K562 (cell line): Measurements from ENCODE around the gene SPRY4. TPM values are rescaled to one million over a fixed set of nuclear protein-coding genes. Genes with fewer than 3 reads are reported as not detected.

Experiments
- ARID2 ChIP-seq: fragments of 450-650 bp; IDR thresholded peaks from 2 replicates; pipeline ENCODE4 v1.6.1; 2017; ENCODE audit warnings: antibody characterized with exemption, mild to moderate bottlenecking
- BCL6 ChIP-seq: fragments of 250-450 bp; sonication (Bioruptor Pico); IDR thresholded peaks from 2 replicates; pipeline ENCODE4 v1.4.0; 2020
- CBX5 ChIP-seq: IDR thresholded peaks from 2 replicates; pipeline ENCODE4 v1.6.1; 2014; ENCODE audit warnings: low read depth, borderline replicate concordance
- EP400 ChIP-seq: fragments of 450-650 bp; IDR thresholded peaks from 2 replicates; pipeline ENCODE4 v1.6.1; 2017; ENCODE audit warnings: antibody characterized with exemption, mild to moderate bottlenecking, moderate library complexity
- GABPA ChIP-seq: fragments of 200-800 bp; sonication (Bioruptor generic); conservative IDR thresholded peaks from 2 replicates; pipeline ENCODE4 v1.6.1; 2016; ENCODE audit warnings: low read depth, missing genetic modification characterization, missing compliant biosample characterization
- GATA2 ChIP-seq: sonication (generic); formaldehyde crosslinking; IDR thresholded peaks from 2 replicates; pipeline ENCODE4 v1.4.0; 2020; ENCODE audit warnings: mild to moderate bottlenecking, missing genetic modification reagents
- IFI16 ChIP-seq: fragments of 250-450 bp; sonication (Bioruptor Pico); IDR thresholded peaks from 2 replicates; pipeline ENCODE4 v2.1.2; 2022; ENCODE audit warnings: mild to moderate bottlenecking, inconsistent platforms
- MCM2 ChIP-seq: fragments of 450-650 bp; IDR thresholded peaks from 2 replicates; pipeline ENCODE4 v1.6.1; 2017; ENCODE audit warnings: low read depth, mild to moderate bottlenecking
- MEF2D ChIP-seq: conservative IDR thresholded peaks from 2 replicates; pipeline ENCODE4 v1.6.1; 2016; ENCODE audit warnings: low read depth, missing genetic modification characterization, missing compliant biosample characterization
- NEUROD1 ChIP-seq: fragments of 150-350 bp; IDR thresholded peaks from 2 replicates; pipeline ENCODE4 v1.6.1; 2014; ENCODE audit warnings: borderline replicate concordance, low read length, low read depth; ENCODE audit not compliant: partially characterized antibody
- PML ChIP-seq: IDR thresholded peaks from 2 replicates; pipeline ENCODE4 v1.6.1; 2012; ENCODE audit warnings: low read length, inconsistent platforms
- RFX5 ChIP-seq: IDR thresholded peaks from 2 replicates; pipeline ENCODE4 v1.6.1; 2011; ENCODE audit warnings: low read depth, mild to moderate bottlenecking, improper control_type of control experiment, low read length
- SREBF2 ChIP-seq: sonication (generic); formaldehyde crosslinking; IDR thresholded peaks from 2 replicates; pipeline ENCODE4 v1.4.0; 2020; ENCODE audit warnings: mild to moderate bottlenecking, missing genetic modification reagents
- TFAM ChIP-seq: fragments of 250-450 bp; sonication (Bioruptor Pico); conservative IDR thresholded peaks from 2 replicates; pipeline ENCODE4 v1.5.0; 2021; ENCODE audit warnings: mild to moderate bottlenecking, moderate library complexity
- YBX1 ChIP-seq: fragments of 450-650 bp; IDR thresholded peaks from 2 replicates; pipeline ENCODE4 v1.7.1; 2016; ENCODE audit warnings: mild to moderate bottlenecking
- ZBTB1 ChIP-seq: sonication (generic); formaldehyde crosslinking; IDR thresholded peaks from 2 replicates; pipeline ENCODE4 v1.8.1; 2023; ENCODE audit warnings: missing genetic modification reagents, low read depth, mild to moderate bottlenecking, borderline replicate concordance
- ZNF197 ChIP-seq: fragments of 200-800 bp; sonication (Bioruptor generic); IDR thresholded peaks from 2 replicates; pipeline ENCODE4 v1.6.1; 2016; ENCODE audit warnings: low read depth, missing genetic modification characterization, missing compliant biosample characterization
- ZNF3 ChIP-seq: fragments of 250-450 bp; sonication (Bioruptor Pico); IDR thresholded peaks from 2 replicates; pipeline ENCODE4 v1.5.0; 2021; ENCODE audit warnings: mild to moderate bottlenecking, moderate library complexity
- ZNF324 ChIP-seq: fragments of 250-450 bp; sonication (Bioruptor Pico); IDR thresholded peaks from 2 replicates; pipeline ENCODE4 v1.4.0; 2020; ENCODE audit warnings: mild to moderate bottlenecking
- ZNF77 ChIP-seq: fragments of 250-450 bp; sonication (Bioruptor Pico); IDR thresholded peaks from 2 replicates; pipeline ENCODE4 v1.5.0; 2020
- ZSCAN32 ChIP-seq: fragments of 450-650 bp; formaldehyde crosslinking; IDR thresholded peaks from 2 replicates; pipeline ENCODE4 v1.4.0; 2020; ENCODE audit warnings: mild to moderate bottlenecking, moderate library complexity
- polyA plus RNA-seq, 8 experiments: library from polyadenylated mRNA; depleted of rRNA in 4 of 8; stranded (reverse) in 5 of 8; unstranded in 3 of 8; fragments of >200 nt; fragmentation: Nextera tagmentation in 2 of 8; fragmentation: Illumina TruSeq in 1 of 8; extraction: Ambion mirVana in 2 of 8; extraction: Trizol in 1 of 8; gene quantifications; 2 replicates each; pipeline versions ENCODE4 v1.2.1 to v1.2.3, GENCODE V29; 2011 to 2014; ENCODE audit warnings: inconsistent platforms in 1 of 8, missing spikeins in 1 of 8
- total RNA-seq, 7 experiments: library from RNA; depleted of rRNA in 6 of 7; stranded (reverse); fragments of >200 nt in 6 of 7; fragmentation: Illumina TruSeq in 2 of 7; extraction: Trizol in 2 of 7; gene quantifications; 2 replicates each; pipeline versions ENCODE4 v1.2.1 to v1.2.3, GENCODE V29; 2011 to 2021; ENCODE audit warnings: low replicate concordance in 1 of 7
- TF ChIP-seq, protein P1 (sequence below): fragments of 250-450 bp; sonication (Bioruptor Pico); IDR thresholded peaks from 2 replicates; pipeline ENCODE4 v1.9.0; 2021; ENCODE audit warnings: mild to moderate bottlenecking
- TF ChIP-seq, protein P2 (sequence below): sonication (generic); formaldehyde crosslinking; IDR thresholded peaks from 2 replicates; pipeline ENCODE4 v1.9.0; 2022; ENCODE audit warnings: mild to moderate bottlenecking, missing genetic modification reagents
- TF ChIP-seq, protein P3 (sequence below): sonication (generic); formaldehyde crosslinking; IDR thresholded peaks from 2 replicates; pipeline ENCODE4 v1.8.1; 2023; ENCODE audit warnings: missing genetic modification reagents, mild to moderate bottlenecking, borderline replicate concordance
- TF ChIP-seq, protein P4 (sequence below): fragments of 250-450 bp; sonication (Bioruptor Pico); IDR thresholded peaks from 2 replicates; pipeline ENCODE4 v1.5.0; 2021

The SPRY4 gene
- total and polyA plus RNA-seq, 9 of the 15 experiments (the other 6 are each of a cell fraction or from before 2014, with no cell fraction given), result 2.6 to 24.2 (median 9.5) TPM

GRCh38 chr5:142356716-142357468, 32.1 kb upstream of the SPRY4 start (continued):
- TF ChIP-seq, protein P1, sequence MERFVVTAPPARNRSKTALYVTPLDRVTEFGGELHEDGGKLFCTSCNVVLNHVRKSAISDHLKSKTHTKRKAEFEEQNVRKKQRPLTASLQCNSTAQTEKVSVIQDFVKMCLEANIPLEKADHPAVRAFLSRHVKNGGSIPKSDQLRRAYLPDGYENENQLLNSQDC (CRISPR knock-in tag), result no peak
- no peak for TF ChIP-seq GATA2
- peak; percentile 69; the same call in 1 of the 2 replicates for TF ChIP-seq ZBTB1 (CRISPR knock-in tag)
- no peak for TF ChIP-seq ZNF77 (CRISPR knock-in tag)
- 0 out of 2 replicates have a peak, but pooled peaks have one; percentile 16 for TF ChIP-seq PML
- no peak for TF ChIP-seq ZNF3 (CRISPR knock-in tag)
- no peak for TF ChIP-seq RFX5
- TF ChIP-seq YBX1, result no peak
- TF ChIP-seq MCM2, result no peak
- TF ChIP-seq, protein P2, sequence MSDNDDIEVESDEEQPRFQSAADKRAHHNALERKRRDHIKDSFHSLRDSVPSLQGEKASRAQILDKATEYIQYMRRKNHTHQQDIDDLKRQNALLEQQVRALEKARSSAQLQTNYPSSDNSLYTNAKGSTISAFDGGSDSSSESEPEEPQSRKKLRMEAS (CRISPR knock-in tag), result no peak; the same call in 1 of the 2 replicates
- no peak for TF ChIP-seq ZNF197
- TF ChIP-seq GABPA (tag), result peak; percentile 90
- TF ChIP-seq SREBF2 (CRISPR knock-in tag), result no peak
- no peak for TF ChIP-seq CBX5
- TF ChIP-seq MEF2D (tag), result no peak
- no peak for TF ChIP-seq TFAM (CRISPR knock-in tag)
- no peak for TF ChIP-seq BCL6 (CRISPR knock-in tag)
- TF ChIP-seq ZNF324 (CRISPR knock-in tag), result no peak
- TF ChIP-seq, protein P3, sequence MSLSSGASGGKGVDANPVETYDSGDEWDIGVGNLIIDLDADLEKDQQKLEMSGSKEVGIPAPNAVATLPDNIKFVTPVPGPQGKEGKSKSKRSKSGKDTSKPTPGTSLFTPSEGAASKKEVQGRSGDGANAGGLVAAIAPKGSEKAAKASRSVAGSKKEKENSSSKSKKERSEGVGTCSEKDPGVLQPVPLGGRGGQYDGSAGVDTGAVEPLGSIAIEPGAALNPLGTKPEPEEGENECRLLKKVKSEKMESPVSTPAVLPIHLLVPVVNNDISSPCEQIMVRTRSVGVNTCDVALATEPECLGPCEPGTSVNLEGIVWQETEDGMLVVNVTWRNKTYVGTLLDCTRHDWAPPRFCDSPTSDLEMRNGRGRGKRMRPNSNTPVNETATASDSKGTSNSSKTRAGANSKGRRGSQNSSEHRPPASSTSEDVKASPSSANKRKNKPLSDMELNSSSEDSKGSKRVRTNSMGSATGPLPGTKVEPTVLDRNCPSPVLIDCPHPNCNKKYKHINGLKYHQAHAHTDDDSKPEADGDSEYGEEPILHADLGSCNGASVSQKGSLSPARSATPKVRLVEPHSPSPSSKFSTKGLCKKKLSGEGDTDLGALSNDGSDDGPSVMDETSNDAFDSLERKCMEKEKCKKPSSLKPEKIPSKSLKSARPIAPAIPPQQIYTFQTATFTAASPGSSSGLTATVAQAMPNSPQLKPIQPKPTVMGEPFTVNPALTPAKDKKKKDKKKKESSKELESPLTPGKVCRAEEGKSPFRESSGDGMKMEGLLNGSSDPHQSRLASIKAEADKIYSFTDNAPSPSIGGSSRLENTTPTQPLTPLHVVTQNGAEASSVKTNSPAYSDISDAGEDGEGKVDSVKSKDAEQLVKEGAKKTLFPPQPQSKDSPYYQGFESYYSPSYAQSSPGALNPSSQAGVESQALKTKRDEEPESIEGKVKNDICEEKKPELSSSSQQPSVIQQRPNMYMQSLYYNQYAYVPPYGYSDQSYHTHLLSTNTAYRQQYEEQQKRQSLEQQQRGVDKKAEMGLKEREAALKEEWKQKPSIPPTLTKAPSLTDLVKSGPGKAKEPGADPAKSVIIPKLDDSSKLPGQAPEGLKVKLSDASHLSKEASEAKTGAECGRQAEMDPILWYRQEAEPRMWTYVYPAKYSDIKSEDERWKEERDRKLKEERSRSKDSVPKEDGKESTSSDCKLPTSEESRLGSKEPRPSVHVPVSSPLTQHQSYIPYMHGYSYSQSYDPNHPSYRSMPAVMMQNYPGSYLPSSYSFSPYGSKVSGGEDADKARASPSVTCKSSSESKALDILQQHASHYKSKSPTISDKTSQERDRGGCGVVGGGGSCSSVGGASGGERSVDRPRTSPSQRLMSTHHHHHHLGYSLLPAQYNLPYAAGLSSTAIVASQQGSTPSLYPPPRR (CRISPR knock-in tag), result no peak
- peak; percentile 65 for TF ChIP-seq NEUROD1
- no peak for TF ChIP-seq IFI16 (CRISPR knock-in tag)
- TF ChIP-seq ZSCAN32 (CRISPR knock-in tag), result no peak
- no peak for TF ChIP-seq ARID2
- 0 out of 2 replicates have a peak, but pooled peaks have one; percentile 18 for TF ChIP-seq EP400
- TF ChIP-seq, protein P4, sequence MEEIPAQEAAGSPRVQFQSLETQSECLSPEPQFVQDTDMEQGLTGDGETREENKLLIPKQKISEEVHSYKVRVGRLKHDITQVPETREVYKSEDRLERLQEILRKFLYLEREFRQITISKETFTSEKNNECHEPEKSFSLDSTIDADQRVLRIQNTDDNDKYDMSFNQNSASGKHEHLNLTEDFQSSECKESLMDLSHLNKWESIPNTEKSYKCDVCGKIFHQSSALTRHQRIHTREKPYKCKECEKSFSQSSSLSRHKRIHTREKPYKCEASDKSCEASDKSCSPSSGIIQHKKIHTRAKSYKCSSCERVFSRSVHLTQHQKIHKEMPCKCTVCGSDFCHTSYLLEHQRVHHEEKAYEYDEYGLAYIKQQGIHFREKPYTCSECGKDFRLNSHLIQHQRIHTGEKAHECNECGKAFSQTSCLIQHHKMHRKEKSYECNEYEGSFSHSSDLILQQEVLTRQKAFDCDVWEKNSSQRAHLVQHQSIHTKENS (CRISPR knock-in tag), result no peak
